Measurements from ENCODE around the gene ARHGAP45. TPM values are rescaled to one million over a fixed set of nuclear protein-coding genes. Genes with fewer than 3 reads are reported as not detected.

Gene ARHGAP45
- total and polyA plus RNA-seq, 3 donors from 2014 or later, result 14.1 to 31.7 (median 20.7) TPM

DNA sequence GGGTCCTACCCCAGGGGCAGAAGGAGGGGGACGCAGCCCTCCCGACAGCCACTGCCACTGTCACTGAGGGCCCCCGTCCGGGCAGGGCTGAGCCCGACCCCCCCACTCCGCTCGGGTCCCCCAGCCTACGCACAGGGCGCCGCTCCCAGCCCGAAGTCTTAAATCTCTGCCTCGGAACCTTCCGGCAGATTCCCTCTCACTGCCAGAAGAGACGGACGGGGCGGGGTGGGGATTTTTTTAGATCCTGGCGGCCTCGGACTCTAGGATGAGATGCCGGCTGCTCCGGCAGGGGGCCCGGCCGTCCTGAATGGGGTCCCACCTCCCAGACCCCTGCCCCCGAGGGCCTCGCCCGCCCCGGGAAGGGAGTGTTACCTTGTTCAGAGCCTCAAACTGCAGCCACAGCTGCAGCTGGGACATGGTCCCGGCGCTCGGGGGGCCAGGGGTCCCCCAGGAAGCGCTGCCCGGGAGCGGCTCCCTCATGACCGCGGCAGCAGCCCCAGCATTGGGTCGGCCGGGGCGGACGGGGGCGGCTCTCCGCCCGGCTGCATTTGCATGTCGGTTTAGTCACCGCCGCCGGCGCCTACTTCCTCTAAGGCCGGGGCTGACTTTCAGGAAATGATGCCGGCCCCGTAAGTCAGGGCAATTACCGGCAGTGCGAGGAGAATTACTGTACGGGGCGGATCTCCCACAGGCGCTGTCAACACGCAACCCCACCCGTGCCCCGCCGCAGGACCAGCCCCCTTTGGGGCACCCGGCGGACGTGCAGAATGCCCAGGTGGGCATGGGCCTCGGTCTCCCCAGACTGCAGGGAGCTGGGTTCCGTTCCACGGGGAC is 65.0 kb downstream of the ARHGAP45 start:
- peak; percentile 79 for DNase-seq
- Histone ChIP-seq H3K9me3 (no peaks in the 10 kb centered on the region), H3K27me3 (no peaks in the 10 kb centered on the region), H3K4me1 (peaks cover 31% of the 10 kb centered on the region), H3K36me3 (ENCODE audit: low read depth, missing control alignments) (no peaks in the 10 kb centered on the region), H3K27ac (peak overlapping the region; percentile 71 to 86), H3K4me3 (peak overlapping the region; percentile 41 to 55)
- intact Hi-C loops (cut with DNase I; ENCODE audit: low total_unique reads), result no loop called here
- WGBS, 2 donors, result 8 to 31% methylated on average over 11 to 61 of the region's 64 CpGs
- no peak for TF ChIP-seq POLR2A (IDR thresholded peaks at IDR 0.05)
- TF ChIP-seq, protein P1, sequence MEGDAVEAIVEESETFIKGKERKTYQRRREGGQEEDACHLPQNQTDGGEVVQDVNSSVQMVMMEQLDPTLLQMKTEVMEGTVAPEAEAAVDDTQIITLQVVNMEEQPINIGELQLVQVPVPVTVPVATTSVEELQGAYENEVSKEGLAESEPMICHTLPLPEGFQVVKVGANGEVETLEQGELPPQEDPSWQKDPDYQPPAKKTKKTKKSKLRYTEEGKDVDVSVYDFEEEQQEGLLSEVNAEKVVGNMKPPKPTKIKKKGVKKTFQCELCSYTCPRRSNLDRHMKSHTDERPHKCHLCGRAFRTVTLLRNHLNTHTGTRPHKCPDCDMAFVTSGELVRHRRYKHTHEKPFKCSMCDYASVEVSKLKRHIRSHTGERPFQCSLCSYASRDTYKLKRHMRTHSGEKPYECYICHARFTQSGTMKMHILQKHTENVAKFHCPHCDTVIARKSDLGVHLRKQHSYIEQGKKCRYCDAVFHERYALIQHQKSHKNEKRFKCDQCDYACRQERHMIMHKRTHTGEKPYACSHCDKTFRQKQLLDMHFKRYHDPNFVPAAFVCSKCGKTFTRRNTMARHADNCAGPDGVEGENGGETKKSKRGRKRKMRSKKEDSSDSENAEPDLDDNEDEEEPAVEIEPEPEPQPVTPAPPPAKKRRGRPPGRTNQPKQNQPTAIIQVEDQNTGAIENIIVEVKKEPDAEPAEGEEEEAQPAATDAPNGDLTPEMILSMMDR (IDR thresholded peaks at IDR 0.05), result peak in 1 of 3 experiments; percentile 20

- no peak for DNase-seq
- H3K36me3 ChIP-seq (ENCODE audit: low read depth, missing control alignments), result no peaks in the 10 kb centered on the region
- no peaks in the 10 kb centered on the region for H3K27me3 ChIP-seq
- 11 to 26% methylated on average over 14 to 32 of the region's 48 CpGs for WGBS, 2 donors
- H3K27ac ChIP-seq, result peak overlapping the region; percentile 71 to 86
- no peak for TF ChIP-seq POLR2A (IDR thresholded peaks at IDR 0.05)
- TF ChIP-seq, protein P1 (IDR thresholded peaks at IDR 0.05), result no peak
- H3K9me3 ChIP-seq, result no peaks in the 10 kb centered on the region
- intact Hi-C loops (cut with DNase I; ENCODE audit: low total_unique reads), result no loop called here
- peaks cover 31% of the 10 kb centered on the region for H3K4me1 ChIP-seq
- H3K4me3 ChIP-seq, result peak overlapping the region; percentile 41 to 55
Measured at GRCh38 chr19:1132552-1133383, 65.8 kb downstream of the ARHGAP45 start.

- Histone ChIP-seq H3K27me3 (no peaks in the 10 kb centered on the region), H3K36me3 (ENCODE audit: low read depth, missing control alignments) (no peaks in the 10 kb centered on the region), H3K27ac (peak overlapping the region; percentile 71 to 86), H3K4me3 (peak overlapping the region; percentile 41 to 55), H3K4me1 (peaks cover 31% of the 10 kb centered on the region), H3K9me3 (no peaks in the 10 kb centered on the region)
- intact Hi-C loops (cut with DNase I; ENCODE audit: low total_unique reads), result no loop called here
- TF ChIP-seq, protein P1 (IDR thresholded peaks at IDR 0.05), result no peak
- no peak for TF ChIP-seq POLR2A (IDR thresholded peaks at IDR 0.05)
- peak; percentile 80 for DNase-seq
- 20 to 64% methylated on average over 2 to 24 of the region's 25 CpGs for WGBS, 2 donors
Measured at GRCh38 chr19:1133471-1133929, 66.5 kb downstream of the ARHGAP45 start.

DNA sequence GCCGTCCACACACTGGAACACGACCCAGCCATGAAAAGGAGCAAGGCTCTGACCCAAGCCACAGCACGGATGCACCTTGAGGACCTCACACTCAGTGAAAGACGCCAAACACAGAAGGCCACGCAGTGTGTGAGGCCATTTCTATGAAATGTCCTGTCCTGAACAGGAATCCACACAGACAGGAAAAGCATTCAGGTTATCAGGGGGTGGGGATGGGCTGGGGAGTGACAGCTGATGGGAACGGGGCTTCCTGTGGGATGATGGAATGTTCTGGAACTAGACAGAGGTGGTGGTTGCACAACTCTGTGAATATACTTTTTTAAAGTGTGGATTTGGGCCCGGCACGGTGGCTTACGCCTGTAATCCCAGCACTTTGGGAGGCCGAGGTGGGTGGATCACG is 67.5 kb downstream of the ARHGAP45 start:
- no peak overlapping the region for H3K4me3 ChIP-seq
- no peak for TF ChIP-seq POLR2A (IDR thresholded peaks at IDR 0.05)
- TF ChIP-seq, protein P1 (IDR thresholded peaks at IDR 0.05), result no peak
- DNase-seq, result no peak
- no peak overlapping the region for H3K27ac ChIP-seq
- no peaks in the 10 kb centered on the region for H3K27me3 ChIP-seq
- H3K4me1 ChIP-seq, result peaks cover 31% of the 10 kb centered on the region
- H3K9me3 ChIP-seq, result no peaks in the 10 kb centered on the region
- H3K36me3 ChIP-seq (ENCODE audit: low read depth, missing control alignments), result no peaks in the 10 kb centered on the region
- 92 to 94% methylated on average over 11 of the region's 11 CpGs for WGBS, 2 donors
- intact Hi-C loops (cut with DNase I; ENCODE audit: low total_unique reads), result no loop called here

Measured in testis (tissue), 3 donors.